Measurements from ENCODE around the gene ZNF688. TPM values are rescaled to one million over a fixed set of nuclear protein-coding genes. Genes with fewer than 3 reads are reported as not detected.
A peak's percentile ranks its signal among the peaks of the same experiment; 100 is the strongest.

Gene ZNF688
- total and polyA plus RNA-seq, 2 experiments from 2014 or later, result 4.0 to 4.4 TPM

DNA sequence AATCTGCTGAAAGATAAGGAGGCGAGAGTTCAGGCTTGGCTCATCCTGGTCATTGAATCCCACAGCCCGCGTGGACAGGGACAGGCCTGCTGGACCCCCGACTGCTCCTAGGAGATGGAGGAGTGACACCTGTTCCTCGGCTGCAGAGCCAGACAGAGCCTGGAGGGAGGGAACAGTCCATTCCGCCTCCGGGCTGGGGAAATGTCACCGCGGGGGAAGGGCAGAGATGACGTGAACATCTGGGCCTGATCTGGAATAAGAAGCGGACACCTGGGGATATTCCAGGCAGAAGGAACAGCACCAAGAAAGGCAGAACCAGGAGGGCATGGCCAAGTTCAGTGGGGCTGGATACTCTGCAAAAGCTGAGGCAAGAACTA is 38.4 kb downstream of the ZNF688 start:
- TF ChIP-seq EZH2 (IDR thresholded peaks at IDR 0.05; ENCODE audit: low read depth, unreplicated experiment) (no peak), CREB1 (CRISPR knock-in tag; IDR thresholded peaks at IDR 0.05; ENCODE audit: low read depth) (no peak), ZNF331 (CRISPR knock-in tag; IDR thresholded peaks at IDR 0.05; ENCODE audit: low read depth) (no peak), EZH2phosphoT487 (IDR thresholded peaks at IDR 0.05; ENCODE audit: unreplicated experiment) (no peak), ETS1 (IDR thresholded peaks at IDR 0.05) (no peak), STAT1 (IDR thresholded peaks at IDR 0.05; ENCODE audit: unreplicated experiment) (no peak), ZNF114 (CRISPR knock-in tag; IDR thresholded peaks at IDR 0.05) (no peak)
- TF ChIP-seq, protein P1, sequence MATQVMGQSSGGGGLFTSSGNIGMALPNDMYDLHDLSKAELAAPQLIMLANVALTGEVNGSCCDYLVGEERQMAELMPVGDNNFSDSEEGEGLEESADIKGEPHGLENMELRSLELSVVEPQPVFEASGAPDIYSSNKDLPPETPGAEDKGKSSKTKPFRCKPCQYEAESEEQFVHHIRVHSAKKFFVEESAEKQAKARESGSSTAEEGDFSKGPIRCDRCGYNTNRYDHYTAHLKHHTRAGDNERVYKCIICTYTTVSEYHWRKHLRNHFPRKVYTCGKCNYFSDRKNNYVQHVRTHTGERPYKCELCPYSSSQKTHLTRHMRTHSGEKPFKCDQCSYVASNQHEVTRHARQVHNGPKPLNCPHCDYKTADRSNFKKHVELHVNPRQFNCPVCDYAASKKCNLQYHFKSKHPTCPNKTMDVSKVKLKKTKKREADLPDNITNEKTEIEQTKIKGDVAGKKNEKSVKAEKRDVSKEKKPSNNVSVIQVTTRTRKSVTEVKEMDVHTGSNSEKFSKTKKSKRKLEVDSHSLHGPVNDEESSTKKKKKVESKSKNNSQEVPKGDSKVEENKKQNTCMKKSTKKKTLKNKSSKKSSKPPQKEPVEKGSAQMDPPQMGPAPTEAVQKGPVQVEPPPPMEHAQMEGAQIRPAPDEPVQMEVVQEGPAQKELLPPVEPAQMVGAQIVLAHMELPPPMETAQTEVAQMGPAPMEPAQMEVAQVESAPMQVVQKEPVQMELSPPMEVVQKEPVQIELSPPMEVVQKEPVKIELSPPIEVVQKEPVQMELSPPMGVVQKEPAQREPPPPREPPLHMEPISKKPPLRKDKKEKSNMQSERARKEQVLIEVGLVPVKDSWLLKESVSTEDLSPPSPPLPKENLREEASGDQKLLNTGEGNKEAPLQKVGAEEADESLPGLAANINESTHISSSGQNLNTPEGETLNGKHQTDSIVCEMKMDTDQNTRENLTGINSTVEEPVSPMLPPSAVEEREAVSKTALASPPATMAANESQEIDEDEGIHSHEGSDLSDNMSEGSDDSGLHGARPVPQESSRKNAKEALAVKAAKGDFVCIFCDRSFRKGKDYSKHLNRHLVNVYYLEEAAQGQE (IDR thresholded peaks at IDR 0.05; ENCODE audit: unreplicated experiment), result no peak
- TF ChIP-seq, protein P2, sequence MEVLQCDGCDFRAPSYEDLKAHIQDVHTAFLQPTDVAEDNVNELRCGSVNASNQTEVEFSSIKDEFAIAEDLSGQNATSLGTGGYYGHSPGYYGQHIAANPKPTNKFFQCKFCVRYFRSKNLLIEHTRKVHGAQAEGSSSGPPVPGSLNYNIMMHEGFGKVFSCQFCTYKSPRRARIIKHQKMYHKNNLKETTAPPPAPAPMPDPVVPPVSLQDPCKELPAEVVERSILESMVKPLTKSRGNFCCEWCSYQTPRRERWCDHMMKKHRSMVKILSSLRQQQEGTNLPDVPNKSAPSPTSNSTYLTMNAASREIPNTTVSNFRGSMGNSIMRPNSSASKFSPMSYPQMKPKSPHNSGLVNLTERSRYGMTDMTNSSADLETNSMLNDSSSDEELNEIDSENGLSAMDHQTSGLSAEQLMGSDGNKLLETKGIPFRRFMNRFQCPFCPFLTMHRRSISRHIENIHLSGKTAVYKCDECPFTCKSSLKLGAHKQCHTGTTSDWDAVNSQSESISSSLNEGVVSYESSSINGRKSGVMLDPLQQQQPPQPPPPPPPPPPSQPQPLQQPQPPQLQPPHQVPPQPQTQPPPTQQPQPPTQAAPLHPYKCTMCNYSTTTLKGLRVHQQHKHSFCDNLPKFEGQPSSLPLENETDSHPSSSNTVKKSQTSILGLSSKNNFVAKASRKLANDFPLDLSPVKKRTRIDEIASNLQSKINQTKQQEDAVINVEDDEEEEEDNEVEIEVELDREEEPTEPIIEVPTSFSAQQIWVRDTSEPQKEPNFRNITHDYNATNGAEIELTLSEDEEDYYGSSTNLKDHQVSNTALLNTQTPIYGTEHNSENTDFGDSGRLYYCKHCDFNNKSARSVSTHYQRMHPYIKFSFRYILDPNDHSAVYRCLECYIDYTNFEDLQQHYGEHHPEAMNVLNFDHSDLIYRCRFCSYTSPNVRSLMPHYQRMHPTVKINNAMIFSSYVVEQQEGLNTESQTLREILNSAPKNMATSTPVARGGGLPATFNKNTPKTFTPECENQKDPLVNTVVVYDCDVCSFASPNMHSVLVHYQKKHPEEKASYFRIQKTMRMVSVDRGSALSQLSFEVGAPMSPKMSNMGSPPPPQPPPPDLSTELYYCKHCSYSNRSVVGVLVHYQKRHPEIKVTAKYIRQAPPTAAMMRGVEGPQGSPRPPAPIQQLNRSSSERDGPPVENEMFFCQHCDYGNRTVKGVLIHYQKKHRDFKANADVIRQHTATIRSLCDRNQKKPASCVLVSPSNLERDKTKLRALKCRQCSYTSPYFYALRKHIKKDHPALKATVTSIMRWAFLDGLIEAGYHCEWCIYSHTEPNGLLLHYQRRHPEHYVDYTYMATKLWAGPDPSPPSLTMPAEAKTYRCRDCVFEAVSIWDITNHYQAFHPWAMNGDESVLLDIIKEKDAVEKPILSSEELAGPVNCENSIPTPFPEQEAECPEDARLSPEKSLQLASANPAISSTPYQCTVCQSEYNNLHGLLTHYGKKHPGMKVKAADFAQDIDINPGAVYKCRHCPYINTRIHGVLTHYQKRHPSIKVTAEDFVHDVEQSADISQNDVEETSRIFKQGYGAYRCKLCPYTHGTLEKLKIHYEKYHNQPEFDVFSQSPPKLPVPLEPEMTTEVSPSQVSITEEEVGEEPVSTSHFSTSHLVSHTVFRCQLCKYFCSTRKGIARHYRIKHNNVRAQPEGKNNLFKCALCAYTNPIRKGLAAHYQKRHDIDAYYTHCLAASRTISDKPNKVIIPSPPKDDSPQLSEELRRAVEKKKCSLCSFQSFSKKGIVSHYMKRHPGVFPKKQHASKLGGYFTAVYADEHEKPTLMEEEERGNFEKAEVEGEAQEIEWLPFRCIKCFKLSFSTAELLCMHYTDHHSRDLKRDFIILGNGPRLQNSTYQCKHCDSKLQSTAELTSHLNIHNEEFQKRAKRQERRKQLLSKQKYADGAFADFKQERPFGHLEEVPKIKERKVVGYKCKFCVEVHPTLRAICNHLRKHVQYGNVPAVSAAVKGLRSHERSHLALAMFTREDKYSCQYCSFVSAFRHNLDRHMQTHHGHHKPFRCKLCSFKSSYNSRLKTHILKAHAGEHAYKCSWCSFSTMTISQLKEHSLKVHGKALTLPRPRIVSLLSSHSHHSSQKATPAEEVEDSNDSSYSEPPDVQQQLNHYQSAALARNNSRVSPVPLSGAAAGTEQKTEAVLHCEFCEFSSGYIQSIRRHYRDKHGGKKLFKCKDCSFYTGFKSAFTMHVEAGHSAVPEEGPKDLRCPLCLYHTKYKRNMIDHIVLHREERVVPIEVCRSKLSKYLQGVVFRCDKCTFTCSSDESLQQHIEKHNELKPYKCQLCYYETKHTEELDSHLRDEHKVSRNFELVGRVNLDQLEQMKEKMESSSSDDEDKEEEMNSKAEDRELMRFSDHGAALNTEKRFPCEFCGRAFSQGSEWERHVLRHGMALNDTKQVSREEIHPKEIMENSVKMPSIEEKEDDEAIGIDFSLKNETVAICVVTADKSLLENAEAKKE (CRISPR knock-in tag; IDR thresholded peaks at IDR 0.05), result no peak
- TF ChIP-seq, protein P3, sequence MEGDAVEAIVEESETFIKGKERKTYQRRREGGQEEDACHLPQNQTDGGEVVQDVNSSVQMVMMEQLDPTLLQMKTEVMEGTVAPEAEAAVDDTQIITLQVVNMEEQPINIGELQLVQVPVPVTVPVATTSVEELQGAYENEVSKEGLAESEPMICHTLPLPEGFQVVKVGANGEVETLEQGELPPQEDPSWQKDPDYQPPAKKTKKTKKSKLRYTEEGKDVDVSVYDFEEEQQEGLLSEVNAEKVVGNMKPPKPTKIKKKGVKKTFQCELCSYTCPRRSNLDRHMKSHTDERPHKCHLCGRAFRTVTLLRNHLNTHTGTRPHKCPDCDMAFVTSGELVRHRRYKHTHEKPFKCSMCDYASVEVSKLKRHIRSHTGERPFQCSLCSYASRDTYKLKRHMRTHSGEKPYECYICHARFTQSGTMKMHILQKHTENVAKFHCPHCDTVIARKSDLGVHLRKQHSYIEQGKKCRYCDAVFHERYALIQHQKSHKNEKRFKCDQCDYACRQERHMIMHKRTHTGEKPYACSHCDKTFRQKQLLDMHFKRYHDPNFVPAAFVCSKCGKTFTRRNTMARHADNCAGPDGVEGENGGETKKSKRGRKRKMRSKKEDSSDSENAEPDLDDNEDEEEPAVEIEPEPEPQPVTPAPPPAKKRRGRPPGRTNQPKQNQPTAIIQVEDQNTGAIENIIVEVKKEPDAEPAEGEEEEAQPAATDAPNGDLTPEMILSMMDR (conservative IDR thresholded peaks at IDR 0.05; ENCODE audit: low read depth in 2 of 2), result no peak
- Mint-ChIP-seq H3K9me3 (no peaks in the 10 kb centered on the region), H3K36me3 (ENCODE audit: low read depth) (peaks cover 29% of the 10 kb centered on the region), H3K27ac (peak overlapping the region; percentile 86), H3K4me3 (peak overlapping the region; percentile 71), H3K4me1 (peaks cover 28% of the 10 kb centered on the region), H3K27me3 (ENCODE audit: insufficient read depth, low read depth, poor library complexity) (peaks cover 12% of the 10 kb centered on the region)
- Histone ChIP-seq H3K4me2 (peak overlapping the region; percentile 82), H3K79me2 (replicated peaks; ENCODE audit: insufficient read depth) (peaks cover 6% of the 10 kb centered on the region; the same call in 1 of the 2 replicates), H2AFZ (no peak overlapping the region), H3K36me3 (ENCODE audit: insufficient read depth) (no peaks in the 10 kb centered on the region), H3K4me3 (peak overlapping the region; percentile 67; the same call in 1 of the 2 replicates), H3K4me1 (ENCODE audit: insufficient read depth) (peaks cover 18% of the 10 kb centered on the region), H3F3A (replicated peaks; ENCODE audit: low read depth) (peaks cover 24% of the 10 kb centered on the region), H3K27ac (ENCODE audit: low read depth) (no peak overlapping the region), H4K20me1 (replicated peaks; ENCODE audit: insufficient read depth) (no peaks in the 10 kb centered on the region), H3K27me3 (ENCODE audit: insufficient read depth) (no peaks in the 10 kb centered on the region), H3K9me2 (ENCODE audit: insufficient read depth) (no peaks in the 10 kb centered on the region)
- ATAC-seq (no peak), DNase-seq (ENCODE audit: low spot score) (no peak)

Data from GM23338 (cell line).